Neural progenitor cell (in vitro differentiated cells): ENCODE results near the gene TP53BP2. TPM values are rescaled to one million over a fixed set of nuclear protein-coding genes. Genes with fewer than 3 reads are reported as not detected.

Experiments
- DNase-seq: peaks from one replicate; pipeline ENCODE4 v3.0.0-alpha.2; 2016; ENCODE audit warnings: low spot score
- H2AFZ ChIP-seq: fragments of 200-600 bp; sonication (generic); replicated peaks from 2 replicates; pipeline ENCODE4 v1.6.1; 2016; ENCODE audit warnings: antibody characterized with exemption
- H3F3A ChIP-seq: fragments of 200-600 bp; sonication (generic); 2 replicates; pipeline ENCODE4 v1.6.1; 2016; ENCODE audit warnings: antibody characterized with exemption, low read depth
- H3K27ac ChIP-seq: fragments of 200-600 bp; sonication (generic); 2 replicates; pipeline ENCODE4 v1.5.1; 2016; ENCODE audit warnings: mild to moderate bottlenecking
- H3K27me3 ChIP-seq: fragments of 200-600 bp; sonication (generic); 2 replicates; pipeline ENCODE4 v1.6.1; 2016; ENCODE audit warnings: mild to moderate bottlenecking, moderate library complexity
- H3K36me3 ChIP-seq: fragments of 200-600 bp; sonication (generic); 2 replicates; pipeline ENCODE4 v1.5.1; 2016
- H3K4me1 ChIP-seq: fragments of 200-600 bp; sonication (generic); 2 replicates; pipeline ENCODE4 v1.6.1; 2016; ENCODE audit warnings: mixed run types
- H3K4me2 ChIP-seq: fragments of 200-600 bp; sonication (generic); 2 replicates; pipeline ENCODE4 v1.6.1; 2016
- H3K4me3 ChIP-seq: fragments of 200-600 bp; sonication (generic); 2 replicates; pipeline ENCODE4 v1.5.1; 2016
- H3K79me2 ChIP-seq: fragments of 200-600 bp; sonication (generic); 2 replicates; pipeline ENCODE4 v1.6.1; 2016; ENCODE audit warnings: low read depth
- H3K9ac ChIP-seq: fragments of 200-600 bp; sonication (generic); 2 replicates; pipeline ENCODE4 v1.6.1; 2016
- H3K9me3 ChIP-seq: fragments of 200-600 bp; sonication (generic); 2 replicates; pipeline ENCODE4 v1.5.1; 2016; ENCODE audit warnings: low read depth
- H4K20me1 ChIP-seq: fragments of 200-600 bp; sonication (generic); 2 replicates; pipeline ENCODE4 v1.6.1; 2016; ENCODE audit warnings: low read depth
- H3K27ac Mint-ChIP-seq: 3 replicates; pipeline ENCODE4 v1.8.0; 2021; ENCODE audit warnings: mixed read lengths
- H3K27me3 Mint-ChIP-seq: 2 replicates; pipeline ENCODE4 v1.8.0; 2022; ENCODE audit warnings: low read depth, mild to moderate bottlenecking, inconsistent platforms, moderate library complexity, mixed read lengths; ENCODE audit not compliant: insufficient read depth
- H3K36me3 Mint-ChIP-seq: 3 replicates; pipeline ENCODE4 v1.8.0; 2021; ENCODE audit warnings: mixed read lengths
- H3K4me1 Mint-ChIP-seq: 3 replicates; pipeline ENCODE4 v1.8.0; 2021; ENCODE audit warnings: mixed read lengths
- H3K4me3 Mint-ChIP-seq: 3 replicates; pipeline ENCODE4 v1.8.0; 2021; ENCODE audit warnings: mild to moderate bottlenecking, moderate library complexity, mixed read lengths
- H3K9me3 Mint-ChIP-seq: 3 replicates; pipeline ENCODE4 v1.8.0; 2020; ENCODE audit warnings: mixed read lengths
- EZH2 ChIP-seq: fragments of 200-600 bp; sonication (generic); IDR thresholded peaks from 2 replicates; pipeline ENCODE4 v1.6.1; 2017; ENCODE audit warnings: antibody characterized with exemption, mild to moderate bottlenecking, moderate library complexity
- EZH2phosphoT487 ChIP-seq: fragments of 200-600 bp; sonication (generic); IDR thresholded peaks from 2 replicates; pipeline ENCODE4 v1.6.1; 2017; ENCODE audit warnings: antibody characterized with exemption
- total RNA-seq: library from RNA; depleted of rRNA; stranded (reverse); fragments of >200 nt; gene quantifications from 2 replicates; pipeline ENCODE4 v1.2.3, GENCODE V29; 2015; ENCODE audit warnings: low replicate concordance
- TF ChIP-seq, protein P1 (sequence below): fragments of 200-600 bp; sonication (generic); IDR thresholded peaks from 2 replicates; pipeline ENCODE4 v1.5.1; 2017; ENCODE audit warnings: antibody characterized with exemption, mild to moderate bottlenecking

The TP53BP2 gene
- total RNA-seq, 1 donor from 2014 or later = 56.3 TPM

DNA sequence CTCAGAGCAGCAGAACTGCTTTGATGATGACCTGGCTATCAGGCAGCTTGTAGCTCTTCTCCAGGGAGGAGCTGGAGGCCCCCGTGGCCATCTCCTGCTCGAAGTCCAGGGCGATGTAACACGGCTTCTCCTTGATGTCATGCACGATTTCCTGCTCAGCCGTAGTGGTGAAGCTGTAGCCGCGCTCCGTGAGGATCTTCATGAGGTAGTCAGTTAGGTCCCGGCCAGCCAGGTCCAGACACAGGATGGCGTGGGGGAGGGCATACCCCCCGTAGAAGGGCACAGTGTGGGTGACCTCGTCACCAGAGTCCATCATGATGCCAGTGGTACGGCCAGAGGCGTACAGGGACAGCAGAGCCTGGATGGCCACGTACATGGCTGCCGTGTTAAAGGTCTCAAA, 18.3 kb upstream of the TP53BP2 start:
- H3K9me3 ChIP-seq = no peaks in the 10 kb centered on the region
- Mint-ChIP-seq H3K27me3 (peaks cover 9% of the 10 kb centered on the region), H3K27ac (no peak overlapping the region), H3K9me3 (peaks cover 12% of the 10 kb centered on the region), H3K36me3 (peaks cover 2% of the 10 kb centered on the region), H3K4me1 (peaks cover 2% of the 10 kb centered on the region), H3K4me3 (no peak overlapping the region)
- no peaks in the 10 kb centered on the region for H4K20me1 ChIP-seq
- H3F3A ChIP-seq = no peaks in the 10 kb centered on the region
- no peak for DNase-seq
- H3K9ac ChIP-seq = no peak overlapping the region
- no peaks in the 10 kb centered on the region for H3K36me3 ChIP-seq
- no peak overlapping the region for H3K27ac ChIP-seq
- no peak overlapping the region for H3K4me3 ChIP-seq
- H3K79me2 ChIP-seq = no peaks in the 10 kb centered on the region
- H2AFZ ChIP-seq = no peak overlapping the region
- H3K4me1 ChIP-seq = no peaks in the 10 kb centered on the region
- no peak overlapping the region for H3K4me2 ChIP-seq
- TF ChIP-seq EZH2 (no peak), EZH2phosphoT487 (no peak)
- TF ChIP-seq, protein P1, sequence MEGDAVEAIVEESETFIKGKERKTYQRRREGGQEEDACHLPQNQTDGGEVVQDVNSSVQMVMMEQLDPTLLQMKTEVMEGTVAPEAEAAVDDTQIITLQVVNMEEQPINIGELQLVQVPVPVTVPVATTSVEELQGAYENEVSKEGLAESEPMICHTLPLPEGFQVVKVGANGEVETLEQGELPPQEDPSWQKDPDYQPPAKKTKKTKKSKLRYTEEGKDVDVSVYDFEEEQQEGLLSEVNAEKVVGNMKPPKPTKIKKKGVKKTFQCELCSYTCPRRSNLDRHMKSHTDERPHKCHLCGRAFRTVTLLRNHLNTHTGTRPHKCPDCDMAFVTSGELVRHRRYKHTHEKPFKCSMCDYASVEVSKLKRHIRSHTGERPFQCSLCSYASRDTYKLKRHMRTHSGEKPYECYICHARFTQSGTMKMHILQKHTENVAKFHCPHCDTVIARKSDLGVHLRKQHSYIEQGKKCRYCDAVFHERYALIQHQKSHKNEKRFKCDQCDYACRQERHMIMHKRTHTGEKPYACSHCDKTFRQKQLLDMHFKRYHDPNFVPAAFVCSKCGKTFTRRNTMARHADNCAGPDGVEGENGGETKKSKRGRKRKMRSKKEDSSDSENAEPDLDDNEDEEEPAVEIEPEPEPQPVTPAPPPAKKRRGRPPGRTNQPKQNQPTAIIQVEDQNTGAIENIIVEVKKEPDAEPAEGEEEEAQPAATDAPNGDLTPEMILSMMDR = no peak
- H3K27me3 ChIP-seq = no peaks in the 10 kb centered on the region

GRCh38 chr1:223861904-223862303, 16.2 kb upstream of the TP53BP2 start:
- no peak overlapping the region for H3K27ac ChIP-seq
- no peak overlapping the region for H2AFZ ChIP-seq
- H3K9me3 ChIP-seq = no peaks in the 10 kb centered on the region
- H3K4me3 ChIP-seq = no peak overlapping the region
- H3K79me2 ChIP-seq = no peaks in the 10 kb centered on the region
- H3K4me1 Mint-ChIP-seq = peaks cover 2% of the 10 kb centered on the region
- no peaks in the 10 kb centered on the region for H3F3A ChIP-seq
- no peak overlapping the region for H3K4me3 Mint-ChIP-seq
- no peaks in the 10 kb centered on the region for H3K4me1 ChIP-seq
- H4K20me1 ChIP-seq = no peaks in the 10 kb centered on the region
- DNase-seq = no peak
- no peak for TF ChIP-seq EZH2
- H3K4me2 ChIP-seq = no peak overlapping the region
- H3K27ac Mint-ChIP-seq = no peak overlapping the region
- no peaks in the 10 kb centered on the region for H3K27me3 ChIP-seq
- H3K27me3 Mint-ChIP-seq = peaks cover 7% of the 10 kb centered on the region
- H3K36me3 Mint-ChIP-seq = peaks cover 2% of the 10 kb centered on the region
- H3K36me3 ChIP-seq = no peaks in the 10 kb centered on the region
- H3K9me3 Mint-ChIP-seq = peaks cover 10% of the 10 kb centered on the region
- H3K9ac ChIP-seq = no peak overlapping the region

GRCh38 chr1:223860051-223860622, 14.4 kb upstream of the TP53BP2 start:
- DNase-seq = no peak
- Mint-ChIP-seq H3K27me3 (peaks cover 8% of the 10 kb centered on the region), H3K9me3 (no peaks in the 10 kb centered on the region), H3K36me3 (no peaks in the 10 kb centered on the region), H3K4me1 (peaks cover 2% of the 10 kb centered on the region), H3K4me3 (no peak overlapping the region), H3K27ac (no peak overlapping the region)
- Histone ChIP-seq H3K27me3 (no peaks in the 10 kb centered on the region), H3F3A (no peaks in the 10 kb centered on the region), H3K79me2 (no peaks in the 10 kb centered on the region), H3K4me1 (no peaks in the 10 kb centered on the region), H3K4me2 (no peak overlapping the region), H4K20me1 (no peaks in the 10 kb centered on the region), H3K9ac (no peak overlapping the region), H3K4me3 (no peak overlapping the region), H3K36me3 (no peaks in the 10 kb centered on the region), H3K27ac (no peak overlapping the region), H2AFZ (no peak overlapping the region), H3K9me3 (no peaks in the 10 kb centered on the region)
- TF ChIP-seq EZH2 (no peak), EZH2phosphoT487 (no peak)
- TF ChIP-seq, protein P1 = no peak

DNA sequence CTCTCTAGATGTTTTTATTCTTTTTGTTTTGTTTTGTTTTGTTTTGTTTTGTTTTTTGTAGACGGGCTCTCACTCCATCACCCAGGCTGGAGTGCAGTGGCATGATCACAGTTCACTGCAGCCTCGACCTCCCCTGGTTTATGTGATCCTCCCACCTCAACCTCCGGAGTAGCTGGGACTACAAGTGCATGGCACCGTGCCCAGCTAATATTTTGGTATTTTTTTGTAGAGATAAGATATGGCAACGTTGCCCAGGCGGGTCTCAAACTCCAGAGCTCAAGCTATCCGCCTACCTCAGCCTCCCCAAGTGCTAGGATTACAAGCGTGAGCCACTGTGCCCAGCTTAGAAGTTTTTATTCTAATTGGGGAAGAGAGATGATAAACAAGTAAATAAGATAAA, 13.3 kb upstream of the TP53BP2 start:
- Histone ChIP-seq H2AFZ (no peak overlapping the region), H3F3A (no peaks in the 10 kb centered on the region), H3K9ac (no peak overlapping the region), H3K27me3 (no peaks in the 10 kb centered on the region), H3K36me3 (no peaks in the 10 kb centered on the region), H3K27ac (no peak overlapping the region), H3K79me2 (no peaks in the 10 kb centered on the region), H3K4me2 (no peak overlapping the region), H3K4me1 (no peaks in the 10 kb centered on the region), H4K20me1 (no peaks in the 10 kb centered on the region), H3K9me3 (no peaks in the 10 kb centered on the region), H3K4me3 (no peak overlapping the region)
- Mint-ChIP-seq H3K27ac (no peak overlapping the region), H3K9me3 (no peaks in the 10 kb centered on the region), H3K27me3 (peaks cover 5% of the 10 kb centered on the region), H3K36me3 (no peaks in the 10 kb centered on the region), H3K4me3 (no peak overlapping the region), H3K4me1 (peaks cover 2% of the 10 kb centered on the region)
- no peak for DNase-seq
- TF ChIP-seq EZH2 = no peak
- no peak for TF ChIP-seq EZH2phosphoT487
- TF ChIP-seq, protein P1 = no peak
